Gastrocnemius medialis (tissue), 4 donors: ENCODE results near the gene GYPE.
"Not testable (repeated sequence)": the region's sequence is repeated elsewhere in the genome, so short reads cannot be mapped to it uniquely, and the experiment has no call there.

ENCODE experiments used
- POLR2A ChIP-seq, 2 donors: fragments of 450-650 bp; IDR thresholded peaks; one replicate each; pipeline ENCODE4 v1.6.1; 2017; ENCODE audit warnings: antibody characterized with exemption in 2 of 2, mild to moderate bottlenecking in 2 of 2, moderate library complexity in 2 of 2
- TF ChIP-seq, protein P1 (sequence below), 5 experiments: fragments of 450-650 bp in 3 of 5; fragments of 200-600 bp in 2 of 5; sonication (generic) in 2 of 5; IDR thresholded peaks in 4 of 5; conservative IDR thresholded peaks in 1 of 5; 1 replicate in 4 of 5; 2 replicates in 1 of 5; pipeline ENCODE4 v1.5.1; 2016 to 2019; ENCODE audit warnings: antibody characterized with exemption in 5 of 5, mild to moderate bottlenecking in 3 of 5, moderate library complexity in 3 of 5

DNA sequence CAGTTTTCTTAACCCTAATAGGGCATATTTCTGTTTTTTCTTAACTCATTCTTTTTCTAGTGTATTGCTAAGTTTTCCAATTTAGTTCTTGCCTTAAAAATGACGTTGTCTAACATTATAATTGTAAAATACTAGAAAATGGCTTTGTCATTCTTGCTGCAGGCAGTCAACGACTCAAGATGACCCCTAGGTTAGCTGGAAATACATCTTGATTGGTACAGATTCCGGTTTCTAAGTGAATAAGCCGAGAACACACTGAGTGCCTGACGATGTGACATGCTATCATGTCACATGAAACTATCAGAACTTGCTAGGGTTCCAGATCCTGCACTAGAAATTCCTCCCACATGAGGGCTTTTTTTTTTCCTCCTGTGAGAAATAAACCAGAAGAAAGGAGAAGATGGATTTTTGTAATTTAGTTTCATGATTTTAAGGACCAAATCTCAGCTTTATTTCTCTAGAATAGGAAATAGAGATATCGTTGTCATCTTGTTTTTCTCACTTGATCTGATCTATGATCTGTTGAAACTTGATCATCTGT lies 49.3 kb downstream of the GYPE start:
- TF ChIP-seq, protein P1, sequence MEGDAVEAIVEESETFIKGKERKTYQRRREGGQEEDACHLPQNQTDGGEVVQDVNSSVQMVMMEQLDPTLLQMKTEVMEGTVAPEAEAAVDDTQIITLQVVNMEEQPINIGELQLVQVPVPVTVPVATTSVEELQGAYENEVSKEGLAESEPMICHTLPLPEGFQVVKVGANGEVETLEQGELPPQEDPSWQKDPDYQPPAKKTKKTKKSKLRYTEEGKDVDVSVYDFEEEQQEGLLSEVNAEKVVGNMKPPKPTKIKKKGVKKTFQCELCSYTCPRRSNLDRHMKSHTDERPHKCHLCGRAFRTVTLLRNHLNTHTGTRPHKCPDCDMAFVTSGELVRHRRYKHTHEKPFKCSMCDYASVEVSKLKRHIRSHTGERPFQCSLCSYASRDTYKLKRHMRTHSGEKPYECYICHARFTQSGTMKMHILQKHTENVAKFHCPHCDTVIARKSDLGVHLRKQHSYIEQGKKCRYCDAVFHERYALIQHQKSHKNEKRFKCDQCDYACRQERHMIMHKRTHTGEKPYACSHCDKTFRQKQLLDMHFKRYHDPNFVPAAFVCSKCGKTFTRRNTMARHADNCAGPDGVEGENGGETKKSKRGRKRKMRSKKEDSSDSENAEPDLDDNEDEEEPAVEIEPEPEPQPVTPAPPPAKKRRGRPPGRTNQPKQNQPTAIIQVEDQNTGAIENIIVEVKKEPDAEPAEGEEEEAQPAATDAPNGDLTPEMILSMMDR (IDR thresholded peaks at IDR 0.05 in 4 of 5, conservative IDR thresholded peaks at IDR 0.05 in 1 of 5) = not testable (repeated sequence)
- TF ChIP-seq POLR2A (IDR thresholded peaks at IDR 0.05) = not testable (repeated sequence)
